Testis (tissue), 3 donors: ENCODE data around the gene TMEM92. TPM values are rescaled to one million over a fixed set of nuclear protein-coding genes. Genes with fewer than 3 reads are reported as not detected.

ENCODE experiments used
- DNase-seq: peaks from one replicate; pipeline ENCODE4 v3.0.0-alpha.2; 2019
- H3K27ac ChIP-seq, 2 donors: fragments of 200-600 bp; sonication (generic); one replicate each; pipeline ENCODE4 v1.5.1; 2019
- H3K27me3 ChIP-seq: fragments of 200-600 bp; sonication (generic); one replicate; pipeline ENCODE4 v1.5.1; 2019
- H3K36me3 ChIP-seq: fragments of 200-600 bp; sonication (generic); one replicate; pipeline ENCODE4 v1.5.1; 2017; ENCODE audit warnings: low read depth; ENCODE audit errors: missing control alignments
- H3K4me1 ChIP-seq: fragments of 200-600 bp; sonication (generic); one replicate; pipeline ENCODE4 v1.5.1; 2019
- H3K4me3 ChIP-seq, 2 donors: fragments of 200-600 bp; sonication (generic); one replicate each; pipeline ENCODE4 v1.5.1; 2017 to 2019
- H3K9me3 ChIP-seq: fragments of 200-600 bp; sonication (generic); one replicate; pipeline ENCODE4 v1.5.1; 2017
- POLR2A ChIP-seq: fragments of 450-650 bp; IDR thresholded peaks from one replicate; pipeline ENCODE4 v1.6.1; 2017; ENCODE audit warnings: antibody characterized with exemption, mild to moderate bottlenecking, moderate library complexity
- WGBS, 2 donors: methylation state at CpG; one replicate each; pipeline ENCODE4 v1.1.5; 2018; 5-methylcytosine and 5-hydroxymethylcytosine counted together
- intact Hi-C: fragments of 100-400 bp; cut with DNase I; formaldehyde crosslinking; loops from one replicate; pipeline ENCODE4 v1.15.1; 2023; ENCODE audit warnings: low total_unique reads
- polyA plus RNA-seq: library from polyadenylated mRNA; stranded (reverse); fragments of 350-450 nt; fragmentation: Illumina TruSeq; extraction: RNeasy Lipid Tissue Mini Kit (QIAGEN cat#74804); gene quantifications from one replicate; pipeline ENCODE4 v1.2.3, GENCODE V29; 2014; ENCODE audit warnings: low read depth, low replicate concordance; ENCODE audit not compliant: insufficient read depth
- total RNA-seq, 2 donors: library from RNA; depleted of rRNA; stranded (reverse); fragments of >200 nt; gene quantifications; one replicate each; pipeline ENCODE4 v1.2.3, GENCODE V29; 2016
- TF ChIP-seq, protein P1 (sequence below), 3 experiments: fragments of 450-650 bp in 2 of 3; fragments of 200-600 bp in 1 of 3; sonication (generic) in 1 of 3; IDR thresholded peaks; one replicate each; pipeline ENCODE4 v1.5.1; 2016 to 2019; ENCODE audit warnings: antibody characterized with exemption in 3 of 3, mild to moderate bottlenecking in 2 of 3, moderate library complexity in 1 of 3

TMEM92 gene
- total and polyA plus RNA-seq, 3 donors from 2014 or later = 0.44 to 1.5 (median 0.93) TPM

DNA sequence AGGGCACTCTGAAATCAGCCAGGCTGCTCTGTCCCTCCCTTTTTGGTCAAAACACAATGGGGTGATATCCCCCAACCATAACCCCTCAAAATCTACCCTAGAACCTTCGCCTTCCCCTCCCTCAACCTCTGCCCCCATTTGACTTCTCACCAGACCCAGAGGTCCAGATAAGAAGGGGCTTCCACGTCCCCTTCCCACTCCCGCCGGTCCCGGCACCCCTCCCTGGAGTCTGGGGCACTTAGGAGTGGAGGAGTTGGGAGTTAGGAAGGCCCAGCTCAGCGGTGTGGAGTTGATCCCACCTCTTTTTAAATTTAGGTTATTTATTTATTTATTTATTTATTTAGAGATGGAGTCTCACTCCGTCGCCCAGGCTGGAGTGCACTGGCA lies 619 bp upstream of the TMEM92 start:
- WGBS, 2 donors = 60 to 62% methylated on average over 8 of the region's 8 CpGs
- TF ChIP-seq, protein P1, sequence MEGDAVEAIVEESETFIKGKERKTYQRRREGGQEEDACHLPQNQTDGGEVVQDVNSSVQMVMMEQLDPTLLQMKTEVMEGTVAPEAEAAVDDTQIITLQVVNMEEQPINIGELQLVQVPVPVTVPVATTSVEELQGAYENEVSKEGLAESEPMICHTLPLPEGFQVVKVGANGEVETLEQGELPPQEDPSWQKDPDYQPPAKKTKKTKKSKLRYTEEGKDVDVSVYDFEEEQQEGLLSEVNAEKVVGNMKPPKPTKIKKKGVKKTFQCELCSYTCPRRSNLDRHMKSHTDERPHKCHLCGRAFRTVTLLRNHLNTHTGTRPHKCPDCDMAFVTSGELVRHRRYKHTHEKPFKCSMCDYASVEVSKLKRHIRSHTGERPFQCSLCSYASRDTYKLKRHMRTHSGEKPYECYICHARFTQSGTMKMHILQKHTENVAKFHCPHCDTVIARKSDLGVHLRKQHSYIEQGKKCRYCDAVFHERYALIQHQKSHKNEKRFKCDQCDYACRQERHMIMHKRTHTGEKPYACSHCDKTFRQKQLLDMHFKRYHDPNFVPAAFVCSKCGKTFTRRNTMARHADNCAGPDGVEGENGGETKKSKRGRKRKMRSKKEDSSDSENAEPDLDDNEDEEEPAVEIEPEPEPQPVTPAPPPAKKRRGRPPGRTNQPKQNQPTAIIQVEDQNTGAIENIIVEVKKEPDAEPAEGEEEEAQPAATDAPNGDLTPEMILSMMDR (IDR thresholded peaks at IDR 0.05) = no peak
- H3K4me1 ChIP-seq = peaks cover 14% of the 10 kb centered on the region
- H3K27me3 ChIP-seq = no peaks in the 10 kb centered on the region
- no peak for DNase-seq
- H3K27ac ChIP-seq = no peak overlapping the region
- H3K36me3 ChIP-seq = no peaks in the 10 kb centered on the region
- H3K4me3 ChIP-seq = peak overlapping the region; percentile 55 to 61
- no peaks in the 10 kb centered on the region for H3K9me3 ChIP-seq
- intact Hi-C loops = loop anchor here (5.0 kb wide), 1 partner anchor 71 kb away; the partner anchor contains the start of gene COL1A1

DNA sequence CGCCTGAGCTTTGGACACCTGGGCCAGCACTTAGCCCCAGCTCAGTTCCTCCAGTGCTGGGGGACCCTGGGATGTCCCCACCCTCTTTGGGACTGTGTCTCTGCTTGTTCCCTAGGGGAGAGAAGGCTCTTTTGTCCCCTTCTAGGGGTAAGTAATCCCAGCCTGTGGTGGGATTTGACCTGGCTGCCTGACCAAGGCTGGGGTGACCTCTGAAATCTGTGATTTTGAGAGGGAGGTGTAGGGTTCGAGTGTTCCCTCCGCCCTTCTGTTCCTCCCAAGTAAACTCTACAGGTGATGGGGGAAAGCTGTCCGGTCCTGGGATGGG lies 593 bp downstream of the TMEM92 start:
- H3K27me3 ChIP-seq = no peaks in the 10 kb centered on the region
- H3K9me3 ChIP-seq = no peaks in the 10 kb centered on the region
- WGBS, 2 donors = 81 to 86% methylated on average over 4 of the region's 4 CpGs
- H3K4me1 ChIP-seq = peaks cover 12% of the 10 kb centered on the region
- DNase-seq = no peak
- no peak overlapping the region for H3K4me3 ChIP-seq
- no peaks in the 10 kb centered on the region for H3K36me3 ChIP-seq
- TF ChIP-seq, protein P1 (IDR thresholded peaks at IDR 0.05) = no peak
- TF ChIP-seq POLR2A = no peak
- intact Hi-C loops = loop anchor here (5.0 kb wide), 1 partner anchor 73 kb away; the partner anchor contains the start of gene COL1A1
- H3K27ac ChIP-seq = no peak overlapping the region

DNA sequence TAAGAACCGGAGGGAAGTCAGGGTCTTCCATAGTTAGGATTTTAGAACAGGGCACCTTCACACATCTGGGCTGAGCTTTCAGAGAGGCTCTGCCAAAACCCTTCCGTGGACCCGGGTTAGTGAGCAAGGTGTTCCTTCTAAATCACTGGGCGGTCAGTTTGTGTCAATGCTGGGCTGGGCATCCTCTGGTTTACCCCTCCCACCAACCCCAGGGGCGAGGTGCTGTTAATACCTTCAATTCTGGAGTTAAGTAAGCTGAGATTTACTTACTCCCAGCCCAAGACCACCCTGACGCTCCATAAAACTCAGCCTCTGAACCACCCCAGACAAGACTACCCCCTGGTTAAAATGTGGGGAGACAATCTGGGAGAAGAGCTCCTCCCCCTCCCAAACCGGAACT lies 1.0 kb downstream of the TMEM92 start:
- Histone ChIP-seq H3K27me3 (no peaks in the 10 kb centered on the region), H3K9me3 (no peaks in the 10 kb centered on the region), H3K27ac (no peak overlapping the region), H3K36me3 (no peaks in the 10 kb centered on the region), H3K4me1 (peaks cover 11% of the 10 kb centered on the region), H3K4me3 (no peak overlapping the region)
- TF ChIP-seq, protein P1 (IDR thresholded peaks at IDR 0.05) = no peak
- no peak for TF ChIP-seq POLR2A
- intact Hi-C loops = no loop called here
- 65 to 81% methylated on average over 6 to 7 of the region's 7 CpGs for WGBS, 2 donors
- no peak for DNase-seq

DNA sequence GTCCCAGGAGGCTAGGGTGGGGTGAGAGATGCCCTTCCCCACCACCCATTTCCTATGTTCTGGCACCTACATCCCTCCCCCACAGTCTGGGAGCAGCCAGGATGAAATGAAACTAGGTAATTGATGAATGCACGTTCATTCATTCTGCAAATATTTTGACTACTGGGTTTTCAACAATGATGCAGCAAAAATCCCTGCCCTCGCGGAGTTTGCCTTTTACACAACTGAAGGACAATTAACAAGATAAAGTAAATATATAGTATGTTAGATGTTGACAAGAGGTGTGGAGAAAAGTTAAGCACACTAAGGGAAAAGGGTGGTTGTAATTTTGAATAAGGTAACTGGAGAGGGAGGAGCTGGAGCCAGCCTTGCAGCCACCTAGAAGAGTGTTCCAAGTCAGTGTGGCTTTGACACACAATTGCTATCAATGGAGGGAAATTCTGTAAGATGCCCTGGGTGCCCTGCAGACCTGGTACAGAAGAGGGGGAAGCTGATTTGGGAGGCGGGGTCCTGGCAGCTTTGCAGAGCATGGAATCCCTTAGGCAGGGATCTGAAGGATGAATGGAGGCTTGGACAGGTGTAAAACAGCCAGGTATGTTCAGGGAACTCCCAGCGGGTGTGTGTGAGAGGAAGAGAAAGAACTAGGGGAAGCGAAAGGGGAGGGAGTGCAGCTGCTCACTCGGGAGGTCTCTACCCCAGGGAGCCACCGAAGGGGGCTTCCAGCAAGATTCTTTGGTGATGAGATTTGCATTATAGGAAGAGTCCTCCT lies 2.5 kb downstream of the TMEM92 start:
- DNase-seq = no peak
- 55 to 61% methylated on average over 8 of the region's 8 CpGs for WGBS, 2 donors

More for the DNA sequence above, 2.5 kb downstream of the TMEM92 start:
- Histone ChIP-seq H3K36me3 (no peaks in the 10 kb centered on the region), H3K4me1 (peaks cover 3% of the 10 kb centered on the region), H3K4me3 (no peak overlapping the region), H3K9me3 (no peaks in the 10 kb centered on the region), H3K27me3 (no peaks in the 10 kb centered on the region), H3K27ac (no peak overlapping the region)
- TF ChIP-seq POLR2A = no peak
- TF ChIP-seq, protein P1 (IDR thresholded peaks at IDR 0.05) = no peak
- intact Hi-C loops = no loop called here
